ENCODE measurements around the gene GPAM.
A peak's percentile ranks its signal among the peaks of the same experiment; 100 is the strongest.
"Not testable (repeated sequence)": the region's sequence is repeated elsewhere in the genome, so short reads cannot be mapped to it uniquely, and the experiment has no call there.

The GPAM gene

GRCh38 chr10:112183329-112184051, at the start of gene GPAM:
TSS of gene GPAM (minus strand) at chr10:112183765. CDS start at chr10:112181784, 1,981 bp downstream.
- DNase-seq = peak; percentile 95

- DNase-seq = no peak
These were observed 49.1 kb upstream of the GPAM start for GRCh38 chr10:112232670-112233069.

DNA sequence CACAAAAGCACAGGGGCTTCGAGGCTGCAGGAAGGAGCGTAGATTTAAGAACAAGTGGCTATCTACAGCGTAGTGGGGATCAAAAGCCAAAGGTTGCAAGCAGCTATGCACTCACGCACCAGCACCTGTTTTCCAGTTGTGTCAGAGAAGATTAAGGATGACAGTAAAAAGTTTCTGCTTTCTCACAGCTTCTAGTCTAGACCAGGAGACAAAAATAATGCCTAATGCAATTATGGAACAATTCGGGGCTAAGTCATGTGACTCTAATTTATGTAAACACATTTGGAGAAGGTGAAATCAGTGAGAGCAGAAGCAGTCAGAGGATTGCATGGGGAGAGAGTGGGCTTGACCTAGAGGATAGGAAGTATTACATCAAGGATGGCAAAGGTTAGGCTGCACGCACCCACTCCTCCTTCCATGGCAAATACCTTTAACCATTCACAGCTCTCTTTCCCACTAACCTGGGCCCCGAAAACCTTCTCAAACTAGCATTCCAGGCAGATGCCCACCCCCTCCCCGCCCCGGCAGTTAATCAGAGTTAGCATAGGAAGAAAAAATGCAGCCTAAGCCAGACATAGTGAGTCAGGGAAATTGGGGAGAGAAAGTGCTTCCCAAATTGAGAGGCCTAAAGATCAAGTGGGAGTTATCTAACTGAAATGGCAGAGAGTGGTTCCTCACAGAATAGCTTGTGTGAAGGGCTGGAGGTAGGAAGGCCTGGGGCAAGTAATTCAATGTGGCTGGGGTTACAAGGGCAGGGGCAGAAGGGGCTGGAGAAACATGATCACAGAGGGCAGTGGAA, 48.2 kb upstream of the GPAM start:
- no peak for DNase-seq

DNA sequence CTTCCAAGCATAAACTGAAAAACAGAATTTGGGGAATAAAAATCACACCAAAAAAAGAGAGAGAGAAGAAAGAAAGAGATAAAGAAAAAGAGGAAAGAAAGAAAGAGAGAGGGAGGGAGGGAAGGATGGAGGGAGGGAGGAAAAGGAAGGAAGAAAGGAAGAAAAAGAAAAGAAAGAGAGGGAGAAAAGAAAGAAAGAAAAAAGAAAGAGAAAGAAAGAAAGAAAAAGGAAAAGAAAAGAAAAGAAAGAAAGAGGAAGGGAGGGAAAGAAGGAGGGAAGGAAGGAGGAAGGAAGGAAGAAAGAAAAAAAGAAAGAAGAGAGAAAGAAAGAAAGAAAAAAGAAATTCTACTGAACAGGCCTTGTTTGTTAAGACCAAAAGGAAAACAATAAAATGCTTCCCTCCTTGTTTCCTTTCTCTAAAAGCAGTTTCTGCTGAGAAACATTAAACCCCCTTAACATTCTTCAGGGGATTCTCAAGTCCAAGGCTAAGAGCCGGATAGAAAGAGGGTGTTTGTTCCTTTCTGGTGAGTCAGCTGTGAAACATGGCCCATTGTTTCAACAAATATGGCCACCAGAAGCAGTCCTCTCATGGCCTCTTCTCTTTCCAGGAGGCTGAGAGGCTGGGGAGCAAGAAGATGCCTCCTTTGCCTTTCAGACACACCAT, 46.9 kb upstream of the GPAM start:
- no peak for DNase-seq

- DNase-seq = no peak
These were observed 46.3 kb upstream of the GPAM start for GRCh38 chr10:112229901-112230300.

DNA sequence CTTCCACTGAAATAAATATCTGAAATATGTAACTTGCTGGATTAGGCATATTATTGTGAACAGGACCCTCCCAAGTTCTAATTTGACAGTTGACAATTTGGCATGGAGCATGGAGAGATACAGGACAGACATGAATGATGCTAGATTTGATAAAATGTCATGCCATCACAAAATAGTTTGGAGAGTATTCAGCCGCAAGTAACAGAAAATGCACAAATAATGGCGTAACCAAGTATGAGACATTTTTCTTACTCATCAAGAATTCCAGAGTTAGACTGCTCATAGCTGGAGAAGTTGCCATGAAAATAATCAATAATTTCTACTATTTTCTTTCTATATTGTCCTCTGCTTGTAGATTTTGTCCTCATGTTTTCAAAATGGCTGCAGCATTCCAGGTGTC, 45.5 kb upstream of the GPAM start:
- DNase-seq = no peak

GRCh38 chr10:112228366-112229088, 45.0 kb upstream of the GPAM start:
- DNase-seq = not testable (repeated sequence)

- peak; percentile 73 for DNase-seq
These were observed 43.9 kb upstream of the GPAM start for GRCh38 chr10:112227331-112227987.

- DNase-seq = no peak
These were observed 43.1 kb upstream of the GPAM start for GRCh38 chr10:112226439-112227248.

DNA sequence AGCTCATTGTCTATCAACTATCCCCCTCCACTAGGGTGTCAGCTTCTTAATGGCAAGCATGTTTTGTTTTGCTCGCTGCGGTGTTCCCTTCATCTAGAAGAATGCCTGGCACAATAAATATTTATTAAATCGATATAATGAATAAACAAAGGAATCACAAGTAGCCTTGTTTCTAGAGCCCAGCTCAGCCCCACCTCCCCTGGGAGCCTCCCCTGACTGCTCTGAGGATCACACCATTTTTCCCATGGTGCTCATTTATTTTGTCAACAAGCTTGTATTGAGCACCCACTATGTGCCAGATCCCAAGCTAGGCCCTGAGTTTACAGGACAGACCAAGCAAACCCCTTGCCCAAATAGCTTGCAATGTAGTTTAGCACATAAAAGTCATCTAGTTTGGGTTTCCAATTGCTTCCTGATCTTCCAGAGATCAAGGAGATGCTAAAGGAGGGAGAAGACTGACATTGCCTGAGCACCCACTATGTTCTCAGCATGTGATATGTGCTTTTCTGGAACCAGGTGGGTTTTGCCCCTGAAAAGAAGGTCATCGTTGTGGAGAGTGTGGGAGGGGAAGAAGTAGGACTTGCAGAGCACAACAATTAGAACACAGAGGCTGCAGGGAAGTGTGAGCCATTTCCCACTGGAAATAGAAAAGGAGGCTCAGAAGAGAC, 42.3 kb upstream of the GPAM start:
- no peak for DNase-seq

- DNase-seq = no peak
These were observed 41.5 kb upstream of the GPAM start for GRCh38 chr10:112224933-112225529.

DNA sequence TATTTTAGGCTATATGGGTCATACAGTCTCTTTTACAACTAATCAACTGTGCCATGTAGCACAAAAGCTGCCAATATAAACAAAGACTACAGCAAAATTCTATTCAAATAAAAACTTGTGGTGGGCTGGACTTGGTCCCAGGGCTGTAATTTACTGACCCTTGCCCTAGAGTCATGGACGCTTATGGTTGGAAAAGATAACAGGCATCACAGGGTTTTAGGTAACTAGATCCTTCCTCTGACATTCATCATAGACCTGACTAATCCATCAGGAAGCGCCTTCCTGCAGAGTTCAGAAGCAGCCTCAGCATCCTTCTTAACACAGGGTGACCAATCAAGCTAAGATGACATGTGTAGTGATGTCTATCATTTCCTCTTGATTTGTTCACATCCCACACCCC, 40.2 kb upstream of the GPAM start:
- no peak for DNase-seq

GRCh38 chr10:112222799-112223198, 39.2 kb upstream of the GPAM start:
- DNase-seq = no peak

DNA sequence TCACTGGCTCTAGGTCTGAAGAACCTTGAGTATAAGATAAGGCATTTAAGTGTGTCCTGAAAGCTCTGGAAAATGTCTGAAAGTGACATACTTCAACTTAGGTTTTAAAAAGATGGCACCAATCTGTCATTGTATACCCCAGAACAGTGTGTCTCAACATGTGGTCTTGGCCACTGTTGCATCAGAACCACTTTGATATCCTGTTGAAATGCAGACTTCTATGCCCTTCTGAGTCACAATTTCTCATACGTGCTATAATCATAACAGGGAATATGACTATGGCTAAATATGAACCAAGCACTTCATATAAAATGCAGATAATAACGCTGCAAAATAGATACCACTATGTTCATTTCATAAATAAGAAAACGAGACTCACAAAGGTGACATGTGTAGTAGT, 38.0 kb upstream of the GPAM start:
- DNase-seq = peak; percentile 26

DNA sequence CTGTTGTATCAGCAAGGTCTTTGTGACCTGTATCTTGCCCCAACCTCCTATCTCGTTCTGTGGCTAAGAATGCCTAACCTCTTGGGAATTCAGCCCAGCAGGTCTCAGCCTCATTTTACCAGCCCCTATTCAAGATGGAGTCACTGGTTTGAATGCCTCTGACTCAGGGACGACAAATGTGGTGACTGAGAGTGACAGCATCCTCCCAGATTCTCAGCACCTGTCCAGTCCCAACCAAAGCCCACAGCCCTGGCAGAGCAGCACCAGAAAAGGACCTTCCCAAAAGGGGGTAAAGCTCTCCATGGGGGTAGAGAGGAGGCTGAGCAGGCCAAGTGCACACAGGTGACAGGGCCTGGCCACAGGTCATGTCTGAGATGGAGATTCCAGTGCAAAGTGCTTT, 35.4 kb upstream of the GPAM start:
- no peak for DNase-seq

- no peak for DNase-seq
These were observed 34.4 kb upstream of the GPAM start for GRCh38 chr10:112218036-112218390.

GRCh38 chr10:112217386-112218035, 33.9 kb upstream of the GPAM start:
- DNase-seq = no peak

GRCh38 chr10:112216966-112217365, 33.4 kb upstream of the GPAM start:
- no peak for DNase-seq

GRCh38 chr10:112216151-112216550, 32.6 kb upstream of the GPAM start:
- no peak for DNase-seq

- peak; percentile 22 for DNase-seq
These were observed 31.8 kb upstream of the GPAM start for GRCh38 chr10:112215342-112215774.

All from hematopoietic multipotent progenitor cell treated with erythropoietin and hydrocortisone succinate and interleukin-3 and kit ligand, for 4 days (in vitro differentiated cells).